ENCODE results near the gene ARHGAP18.

DNA sequence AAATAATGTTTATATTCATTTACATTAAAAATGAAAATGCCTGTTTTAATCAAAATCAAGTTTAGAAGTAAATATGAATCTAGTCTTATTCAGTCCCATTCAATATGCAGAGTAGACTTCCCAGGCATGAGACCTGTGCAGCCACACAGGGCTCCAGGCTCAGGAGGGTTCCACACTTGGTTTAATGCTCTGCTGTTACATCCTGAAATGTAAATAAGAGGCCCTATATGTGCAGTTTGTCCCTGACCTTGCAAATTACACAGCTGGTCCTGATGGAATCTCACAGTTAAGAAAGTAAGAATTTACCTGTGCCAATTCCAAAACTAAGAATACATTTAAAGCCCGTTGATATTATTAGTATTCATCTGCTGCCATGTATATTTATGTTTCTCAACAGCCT is 79.4 kb downstream of the ARHGAP18 start:
- no peak for TF ChIP-seq POLR2A (IDR thresholded peaks at IDR 0.05; ENCODE audit: low read length)
- no peak for TF ChIP-seq GATA1 (IDR thresholded peaks at IDR 0.05; ENCODE audit: low read depth, low read length)
